ENCODE measurements around the gene GPNMB.

DNA sequence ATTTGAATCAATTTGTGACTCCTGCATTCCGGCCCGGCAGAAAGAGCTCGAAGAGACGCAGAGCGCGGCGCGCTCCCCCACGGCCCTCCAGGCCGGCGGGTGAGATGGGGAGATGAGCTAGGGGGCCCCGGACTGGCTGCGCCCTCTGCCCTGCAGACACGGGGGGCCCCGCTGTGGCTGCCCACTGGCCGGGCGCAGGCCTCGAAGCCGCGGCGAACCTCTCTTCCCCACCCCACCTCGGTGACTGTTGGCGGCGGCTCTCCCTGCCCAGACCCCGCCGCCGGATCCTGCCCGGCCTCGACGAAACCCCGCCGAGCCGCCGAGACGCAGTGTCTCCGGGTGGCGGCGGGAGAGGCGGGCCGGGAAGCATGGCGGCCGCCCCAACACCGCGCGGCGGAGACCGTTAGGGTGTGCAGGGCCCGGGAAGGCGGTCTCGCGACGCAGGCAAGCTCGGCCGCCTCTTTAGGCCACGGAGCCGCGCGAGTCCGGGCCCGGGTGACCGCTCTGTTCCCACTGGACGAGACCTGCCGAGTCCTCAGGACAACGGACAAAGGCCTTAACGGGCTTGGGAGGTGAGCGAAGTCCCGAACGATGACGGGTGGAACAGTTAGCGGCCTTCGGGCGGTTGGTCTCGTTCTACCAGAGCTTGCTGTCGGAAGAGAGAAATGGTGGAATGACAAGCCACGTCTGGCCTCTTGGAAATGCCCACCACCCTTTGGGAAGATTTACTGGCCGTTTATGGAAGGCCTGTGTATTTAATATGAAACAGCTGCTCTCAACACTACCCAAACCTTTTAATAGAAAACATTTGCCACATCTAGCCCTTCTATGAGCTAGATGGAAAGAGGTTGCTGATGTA, 40.4 kb upstream of the GPNMB start:
- TF ChIP-seq, protein P1, sequence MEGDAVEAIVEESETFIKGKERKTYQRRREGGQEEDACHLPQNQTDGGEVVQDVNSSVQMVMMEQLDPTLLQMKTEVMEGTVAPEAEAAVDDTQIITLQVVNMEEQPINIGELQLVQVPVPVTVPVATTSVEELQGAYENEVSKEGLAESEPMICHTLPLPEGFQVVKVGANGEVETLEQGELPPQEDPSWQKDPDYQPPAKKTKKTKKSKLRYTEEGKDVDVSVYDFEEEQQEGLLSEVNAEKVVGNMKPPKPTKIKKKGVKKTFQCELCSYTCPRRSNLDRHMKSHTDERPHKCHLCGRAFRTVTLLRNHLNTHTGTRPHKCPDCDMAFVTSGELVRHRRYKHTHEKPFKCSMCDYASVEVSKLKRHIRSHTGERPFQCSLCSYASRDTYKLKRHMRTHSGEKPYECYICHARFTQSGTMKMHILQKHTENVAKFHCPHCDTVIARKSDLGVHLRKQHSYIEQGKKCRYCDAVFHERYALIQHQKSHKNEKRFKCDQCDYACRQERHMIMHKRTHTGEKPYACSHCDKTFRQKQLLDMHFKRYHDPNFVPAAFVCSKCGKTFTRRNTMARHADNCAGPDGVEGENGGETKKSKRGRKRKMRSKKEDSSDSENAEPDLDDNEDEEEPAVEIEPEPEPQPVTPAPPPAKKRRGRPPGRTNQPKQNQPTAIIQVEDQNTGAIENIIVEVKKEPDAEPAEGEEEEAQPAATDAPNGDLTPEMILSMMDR (conservative IDR thresholded peaks at IDR 0.05): no peak
- TF ChIP-seq ZFX (IDR thresholded peaks at IDR 0.05): no peak
